Thyroid gland (tissue), 4 donors: ENCODE results near the gene BMP8A.

Source experiments
- CTCF ChIP-seq, 6 experiments: fragments of 200-600 bp in 3 of 6; fragments of 450-650 bp in 3 of 6; sonication (generic) in 3 of 6; IDR thresholded peaks; one replicate each; pipeline ENCODE4 v1.5.1; 2016 to 2019; ENCODE audit warnings: antibody characterized with exemption in 6 of 6, mild to moderate bottlenecking in 2 of 6, inconsistent platforms in 1 of 6, moderate library complexity in 1 of 6
- POLR2A ChIP-seq, 2 donors: fragments of 450-650 bp; IDR thresholded peaks; one replicate each; pipeline ENCODE4 v1.6.1; 2017; ENCODE audit warnings: antibody characterized with exemption in 2 of 2, mild to moderate bottlenecking in 2 of 2, moderate library complexity in 1 of 2

GRCh38 chr1:39564340-39564739 lies 72.9 kb downstream of the BMP8A start:
- TF ChIP-seq CTCF (IDR thresholded peaks at IDR 0.05): no peak
- peak in 1 of 2 donors; percentile 6 for TF ChIP-seq POLR2A (IDR thresholded peaks at IDR 0.05)
